Measurements from ENCODE around the gene USH1G. TPM values are rescaled to one million over a fixed set of nuclear protein-coding genes. Genes with fewer than 3 reads are reported as not detected.

Gene USH1G
- total and polyA plus RNA-seq, 2 of the 13 experiments (the other 11 are each of a cell fraction or from before 2014, with no cell fraction given) = 0.04 TPM; not detected in 1

DNA sequence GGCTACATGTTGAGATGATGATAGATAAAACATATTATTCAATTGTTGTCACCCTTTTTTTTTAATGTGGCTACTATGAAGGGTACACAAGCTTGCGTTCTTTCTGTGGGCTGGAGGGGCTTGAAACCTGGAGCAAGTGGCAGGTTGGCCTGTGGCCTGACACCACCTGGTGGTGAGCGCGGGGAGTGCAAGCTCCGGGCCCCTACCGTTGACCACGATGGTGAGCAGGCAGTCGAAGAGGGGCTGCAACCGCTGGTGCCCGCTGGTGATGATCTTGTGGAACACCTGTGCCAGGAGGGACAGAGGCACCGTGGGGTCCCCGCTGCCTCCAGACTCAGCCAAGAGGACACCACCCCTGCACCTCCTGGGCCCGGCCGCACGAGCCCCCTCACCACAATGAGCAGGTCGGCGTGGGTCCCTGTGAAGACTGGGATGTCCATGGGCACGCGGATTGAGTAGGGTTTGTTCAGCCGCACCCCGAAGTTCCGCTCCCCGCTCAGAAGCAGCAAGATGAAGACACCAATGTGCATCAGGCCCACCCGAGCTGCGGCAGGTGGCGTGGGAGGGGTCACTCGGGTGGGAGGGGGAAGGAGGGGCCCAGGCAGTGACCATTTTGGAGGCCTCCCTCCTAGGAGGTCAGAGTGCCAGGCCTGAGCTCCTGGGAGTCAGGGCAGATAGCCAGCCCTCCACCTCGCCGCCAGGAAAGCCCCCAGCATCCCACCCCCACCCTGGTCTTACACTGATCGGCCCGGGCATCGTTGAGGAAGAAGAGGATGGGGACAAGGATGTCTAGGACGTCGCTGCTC, 35.1 kb upstream of the USH1G start (continued):
- TF ChIP-seq CTCF (CRISPR knock-in tag; IDR thresholded peaks at IDR 0.05) (peak; percentile 96), SALL1 (CRISPR knock-in tag; IDR thresholded peaks at IDR 0.05) (peak; percentile 49; the same call in 1 of the 2 replicates), THAP9 (CRISPR knock-in tag; IDR thresholded peaks at IDR 0.05; ENCODE audit: borderline replicate concordance) (peak; percentile 27; the same call in 1 of the 2 replicates), XRCC5 (optimal IDR thresholded peaks at IDR 0.05; ENCODE audit: low read length) (peak; percentile 84), ZBTB26 (CRISPR knock-in tag; IDR thresholded peaks at IDR 0.05; ENCODE audit: borderline replicate concordance) (0 out of 2 replicates have a peak, but pooled peaks have one; percentile 22), ZNF296 (CRISPR knock-in tag; conservative IDR thresholded peaks at IDR 0.05) (no peak), SP1 (IDR thresholded peaks at IDR 0.05) (no peak), SP1 (CRISPR knock-in tag; IDR thresholded peaks at IDR 0.05) (peak; percentile 14; the same call in 1 of the 2 replicates), ZNF572 (CRISPR knock-in tag; IDR thresholded peaks at IDR 0.05) (no peak), MTA1 (CRISPR knock-in tag; IDR thresholded peaks at IDR 0.05; ENCODE audit: borderline replicate concordance) (peak; percentile 74; the same call in 1 of the 2 replicates), HNRNPLL (IDR thresholded peaks at IDR 0.05; ENCODE audit: low read depth, low read length, poor library complexity, severe bottlenecking) (peak; percentile 29), KLF11 (CRISPR knock-in tag; IDR thresholded peaks at IDR 0.05) (no peak), MAX (IDR thresholded peaks at IDR 0.05) (peak; percentile 51; the same call in 1 of the 2 replicates), HOXA5 (CRISPR knock-in tag; IDR thresholded peaks at IDR 0.05) (no peak), ZNF652 (CRISPR knock-in tag; IDR thresholded peaks at IDR 0.05; ENCODE audit: borderline replicate concordance, low read depth) (no peak), STAG1 (CRISPR knock-in tag; IDR thresholded peaks at IDR 0.05) (peak; percentile 87), GABPB1 (CRISPR knock-in tag; IDR thresholded peaks at IDR 0.05) (0 out of 2 replicates have a peak, but pooled peaks have one; percentile 22), ERF (CRISPR knock-in tag; IDR thresholded peaks at IDR 0.05) (0 out of 2 replicates have a peak, but pooled peaks have one; percentile 62)
- TF ChIP-seq, protein P1, sequence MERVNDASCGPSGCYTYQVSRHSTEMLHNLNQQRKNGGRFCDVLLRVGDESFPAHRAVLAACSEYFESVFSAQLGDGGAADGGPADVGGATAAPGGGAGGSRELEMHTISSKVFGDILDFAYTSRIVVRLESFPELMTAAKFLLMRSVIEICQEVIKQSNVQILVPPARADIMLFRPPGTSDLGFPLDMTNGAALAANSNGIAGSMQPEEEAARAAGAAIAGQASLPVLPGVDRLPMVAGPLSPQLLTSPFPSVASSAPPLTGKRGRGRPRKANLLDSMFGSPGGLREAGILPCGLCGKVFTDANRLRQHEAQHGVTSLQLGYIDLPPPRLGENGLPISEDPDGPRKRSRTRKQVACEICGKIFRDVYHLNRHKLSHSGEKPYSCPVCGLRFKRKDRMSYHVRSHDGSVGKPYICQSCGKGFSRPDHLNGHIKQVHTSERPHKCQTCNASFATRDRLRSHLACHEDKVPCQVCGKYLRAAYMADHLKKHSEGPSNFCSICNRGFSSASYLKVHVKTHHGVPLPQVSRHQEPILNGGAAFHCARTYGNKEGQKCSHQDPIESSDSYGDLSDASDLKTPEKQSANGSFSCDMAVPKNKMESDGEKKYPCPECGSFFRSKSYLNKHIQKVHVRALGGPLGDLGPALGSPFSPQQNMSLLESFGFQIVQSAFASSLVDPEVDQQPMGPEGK (CRISPR knock-in tag; IDR thresholded peaks at IDR 0.05) = 0 out of 2 replicates have a peak, but pooled peaks have one; percentile 18

Data from HepG2 (cell line).